ENCODE data around the gene SOS2.

DNA sequence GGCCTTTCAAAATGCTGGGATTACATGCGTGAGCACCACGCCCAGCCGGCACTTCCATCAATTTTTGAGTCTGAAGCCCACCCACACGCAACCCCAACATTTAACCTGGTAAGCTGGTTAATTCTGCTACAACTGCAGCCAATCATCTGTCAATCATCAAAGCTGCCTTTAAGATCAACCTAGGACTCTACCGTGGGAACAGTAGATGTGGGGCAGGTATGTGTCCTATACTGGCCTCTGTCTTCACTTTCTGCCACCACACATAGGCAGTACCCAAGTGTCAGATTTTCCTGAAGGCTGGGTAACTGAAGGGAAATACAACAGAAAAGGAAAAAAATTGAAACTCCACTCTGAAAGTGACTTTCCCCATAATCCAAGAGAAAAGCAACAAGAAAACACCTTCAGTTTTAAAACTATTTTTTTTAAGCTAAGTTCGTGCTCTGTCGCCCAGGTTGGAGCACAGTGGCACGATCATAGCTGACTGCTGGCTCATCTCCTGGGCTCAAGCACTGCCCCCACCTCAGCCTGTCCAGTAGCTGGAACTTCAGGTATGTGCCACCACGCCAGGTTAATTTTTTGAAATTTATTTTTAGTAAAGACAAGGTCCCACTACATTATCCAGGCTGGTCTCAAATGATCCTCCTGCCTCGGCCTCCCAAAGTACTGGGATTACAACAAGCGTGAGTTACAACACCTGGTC, 137.2 kb downstream of the SOS2 start:
- TF ChIP-seq EZH2 (IDR thresholded peaks at IDR 0.05; ENCODE audit: insufficient read depth, poor library complexity, severe bottlenecking) (no peak), EZH2phosphoT487 (IDR thresholded peaks at IDR 0.05; ENCODE audit: insufficient read depth, low read depth) (no peak)
